Vagina (tissue), 2 donors: Measurements from ENCODE around the gene NAP1L4. TPM values are rescaled to one million over a fixed set of nuclear protein-coding genes. Genes with fewer than 3 reads are reported as not detected.
A peak's percentile ranks its signal among the peaks of the same experiment; 100 is the strongest.

Experiments used
- DNase-seq, 2 donors: peaks; one replicate each; pipeline ENCODE4 v3.0.0-alpha.2; 2017; ENCODE audit errors: extremely low spot score in 2 of 2
- H3K27ac ChIP-seq: fragments of 200-600 bp; sonication (generic); one replicate; pipeline ENCODE4 v1.5.1; 2019
- H3K27me3 ChIP-seq: fragments of 200-600 bp; sonication (generic); one replicate; pipeline ENCODE4 v1.5.1; 2019
- H3K36me3 ChIP-seq, 2 donors: fragments of 200-600 bp; sonication (generic); one replicate each; pipeline ENCODE4 v1.5.1; 2017 to 2019
- H3K4me1 ChIP-seq: fragments of 200-600 bp; sonication (generic); one replicate; pipeline ENCODE4 v1.5.1; 2019
- H3K4me3 ChIP-seq, 2 donors: fragments of 200-600 bp; sonication (generic); 1 replicate in 1 of 2; 2 replicates in 1 of 2; pipeline ENCODE4 v1.5.1; 2016 to 2019
- H3K9me3 ChIP-seq: fragments of 200-600 bp; sonication (generic); one replicate; pipeline ENCODE4 v1.5.1; 2019
- CTCF ChIP-seq, 3 experiments: fragments of 450-650 bp in 2 of 3; fragments of 200-600 bp in 1 of 3; sonication (generic) in 1 of 3; IDR thresholded peaks; one replicate each; pipeline ENCODE4 v1.5.1; 2017 to 2019; ENCODE audit warnings: antibody characterized with exemption in 3 of 3, mild to moderate bottlenecking in 2 of 3, moderate library complexity in 2 of 3
- POLR2A ChIP-seq, 2 donors: fragments of 450-650 bp; IDR thresholded peaks; one replicate each; pipeline ENCODE4 v1.6.1; 2017; ENCODE audit warnings: antibody characterized with exemption in 2 of 2, mild to moderate bottlenecking in 2 of 2, moderate library complexity in 2 of 2
- POLR2AphosphoS5 ChIP-seq, 2 donors: sonication (generic); formaldehyde crosslinking; IDR thresholded peaks; one replicate each; pipeline ENCODE4 v1.9.0; 2017; ENCODE audit warnings: antibody characterized with exemption in 2 of 2, mild to moderate bottlenecking in 2 of 2, low read depth in 1 of 2; ENCODE audit not compliant: insufficient read depth in 1 of 2
- intact Hi-C: fragments of 100-400 bp; cut with DNase I; formaldehyde crosslinking; loops from one replicate; pipeline ENCODE4 v1.15.1; 2023
- total RNA-seq: library from RNA; depleted of rRNA; stranded (reverse); fragments of >200 nt; gene quantifications from one replicate; pipeline ENCODE4 v1.2.3, GENCODE V29; 2016

Gene NAP1L4
- total RNA-seq, 1 donor from 2014 or later, result 108 TPM

- H3K36me3 ChIP-seq, result peaks cover 0 to 43% of the 10 kb centered on the region in 2 donors
- DNase-seq, result no peak
- H3K9me3 ChIP-seq, result no peaks in the 10 kb centered on the region
- H3K4me3 ChIP-seq, result no peak overlapping the region
- H3K27me3 ChIP-seq, result no peaks in the 10 kb centered on the region
- no peak overlapping the region for H3K27ac ChIP-seq
- no peak for TF ChIP-seq CTCF (IDR thresholded peaks at IDR 0.05)
- TF ChIP-seq POLR2AphosphoS5 (IDR thresholded peaks at IDR 0.05; ENCODE audit: insufficient read depth in 1 of 2, low read depth in 1 of 2), result no peak
- no peak for TF ChIP-seq POLR2A (IDR thresholded peaks at IDR 0.05)
- peaks cover 4% of the 10 kb centered on the region for H3K4me1 ChIP-seq
- intact Hi-C loops, result no loop called here
Observed at GRCh38 chr11:3022982-3023381, 30.9 kb upstream of the NAP1L4 start.

DNA sequence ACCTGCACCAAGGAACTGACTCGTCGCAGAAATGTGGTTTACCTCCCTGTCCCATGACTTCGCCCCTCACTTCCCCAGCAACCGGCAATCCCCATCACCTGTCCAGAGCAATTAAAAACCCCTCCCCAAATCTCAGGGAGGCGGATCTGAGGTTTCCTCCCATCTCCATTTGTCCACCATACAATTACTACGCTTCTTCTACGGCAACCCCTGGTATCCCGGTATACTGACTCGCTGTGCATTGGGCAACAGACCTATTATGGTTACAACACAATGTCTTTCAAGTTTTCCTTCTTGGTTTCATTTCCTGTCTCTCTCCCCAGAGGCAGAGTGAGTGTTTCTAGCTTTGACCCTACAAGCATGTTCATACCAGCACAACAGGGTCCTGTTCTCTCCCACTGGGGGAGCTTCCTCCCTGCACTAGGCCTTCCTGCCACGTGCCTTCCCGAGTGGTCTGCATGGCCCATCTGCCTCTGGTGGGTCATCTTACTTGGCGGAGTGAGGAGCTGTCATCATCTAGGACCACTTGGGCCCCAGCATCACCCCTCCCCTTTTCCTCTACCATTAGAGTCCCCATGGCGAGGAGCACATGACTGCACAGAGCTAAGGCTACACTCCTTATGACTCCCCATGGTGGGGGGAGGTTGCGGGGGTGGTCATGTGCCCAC lies 30.3 kb upstream of the NAP1L4 start:
- intact Hi-C loops, result no loop called here
- H3K36me3 ChIP-seq, result peaks cover 0 to 43% of the 10 kb centered on the region in 2 donors

DNA sequence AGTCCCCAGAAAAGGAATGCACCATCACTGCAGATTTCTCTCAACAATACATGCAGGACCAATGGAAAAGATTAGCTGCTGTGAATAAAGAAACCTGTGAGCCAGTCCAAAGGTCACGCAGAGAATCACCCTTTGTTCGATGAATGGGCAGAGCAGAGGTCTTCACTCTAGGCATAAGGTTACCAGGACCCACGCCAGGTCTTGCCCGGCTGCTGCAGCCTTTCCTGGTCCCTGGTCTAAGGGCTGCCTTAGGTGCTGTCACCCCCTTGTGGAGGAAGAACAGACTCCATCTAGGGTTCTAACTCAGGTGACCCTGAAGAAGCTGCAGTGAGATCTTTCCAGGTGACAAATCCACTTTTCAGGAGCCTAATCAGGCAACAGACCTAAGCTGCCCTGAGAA lies 29.0 kb upstream of the NAP1L4 start:
- DNase-seq, result no peak
- intact Hi-C loops, result no loop called here
- peaks cover 4% of the 10 kb centered on the region for H3K4me1 ChIP-seq
- H3K27me3 ChIP-seq, result no peaks in the 10 kb centered on the region
- no peak overlapping the region for H3K27ac ChIP-seq
- no peaks in the 10 kb centered on the region for H3K9me3 ChIP-seq
- H3K4me3 ChIP-seq, result no peak overlapping the region
- peaks cover 0 to 45% of the 10 kb centered on the region in 2 donors for H3K36me3 ChIP-seq
- TF ChIP-seq CTCF (IDR thresholded peaks at IDR 0.05), result peak in 1 of 3 experiments; percentile 19
- no peak for TF ChIP-seq POLR2A (IDR thresholded peaks at IDR 0.05)
- TF ChIP-seq POLR2AphosphoS5 (IDR thresholded peaks at IDR 0.05; ENCODE audit: insufficient read depth in 1 of 2, low read depth in 1 of 2), result no peak

More for the DNA sequence above, 30.3 kb upstream of the NAP1L4 start:
- no peaks in the 10 kb centered on the region for H3K9me3 ChIP-seq
- no peaks in the 10 kb centered on the region for H3K27me3 ChIP-seq
- no peak for TF ChIP-seq POLR2A (IDR thresholded peaks at IDR 0.05)
- no peak for TF ChIP-seq POLR2AphosphoS5 (IDR thresholded peaks at IDR 0.05; ENCODE audit: insufficient read depth in 1 of 2, low read depth in 1 of 2)
- TF ChIP-seq CTCF (IDR thresholded peaks at IDR 0.05), result no peak
- no peak overlapping the region for H3K27ac ChIP-seq
- peaks cover 4% of the 10 kb centered on the region for H3K4me1 ChIP-seq
- H3K4me3 ChIP-seq, result no peak overlapping the region
- no peak for DNase-seq

GRCh38 chr11:3020011-3020410 lies 27.9 kb upstream of the NAP1L4 start:
- H3K4me3 ChIP-seq, result no peak overlapping the region
- H3K9me3 ChIP-seq, result no peaks in the 10 kb centered on the region
- DNase-seq, result no peak
- peaks cover 4% of the 10 kb centered on the region for H3K4me1 ChIP-seq
- H3K27me3 ChIP-seq, result no peaks in the 10 kb centered on the region
- H3K36me3 ChIP-seq, result peaks cover 0 to 51% of the 10 kb centered on the region in 2 donors
- TF ChIP-seq CTCF (IDR thresholded peaks at IDR 0.05) (no peak), POLR2A (IDR thresholded peaks at IDR 0.05) (no peak)
- H3K27ac ChIP-seq, result no peak overlapping the region
- intact Hi-C loops, result no loop called here

DNA sequence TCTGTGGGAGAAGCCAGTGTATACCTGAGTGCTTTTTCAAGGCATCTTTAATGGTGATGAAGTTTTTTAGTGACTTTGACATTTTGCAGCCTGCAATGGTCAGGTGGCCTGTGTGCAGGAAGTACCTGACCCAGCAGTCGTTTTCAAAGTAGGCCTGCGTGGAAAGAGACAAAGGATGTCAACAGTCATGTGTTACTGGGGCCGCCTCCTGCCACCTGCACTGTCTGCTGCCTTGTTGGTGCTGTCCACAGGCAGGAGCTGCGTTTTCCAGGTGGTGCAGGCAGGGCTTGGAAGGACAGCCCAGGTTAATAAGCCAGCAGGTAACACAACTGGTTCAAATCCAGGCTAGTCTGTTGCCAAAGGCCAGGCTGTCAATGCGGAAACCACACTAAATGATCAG lies 26.5 kb upstream of the NAP1L4 start:
- intact Hi-C loops, result no loop called here

More for the DNA sequence above, 26.5 kb upstream of the NAP1L4 start:
- Histone ChIP-seq H3K36me3 (peaks cover 0 to 66% of the 10 kb centered on the region in 2 donors), H3K4me3 (no peak overlapping the region), H3K9me3 (no peaks in the 10 kb centered on the region), H3K27me3 (no peaks in the 10 kb centered on the region), H3K4me1 (peaks cover 4% of the 10 kb centered on the region), H3K27ac (no peak overlapping the region)
- no peak for DNase-seq
- TF ChIP-seq POLR2A (IDR thresholded peaks at IDR 0.05), result no peak
- no peak for TF ChIP-seq POLR2AphosphoS5 (IDR thresholded peaks at IDR 0.05; ENCODE audit: insufficient read depth in 1 of 2, low read depth in 1 of 2)
- TF ChIP-seq CTCF (IDR thresholded peaks at IDR 0.05), result no peak
